ENCODE measurements around the gene MED22. TPM values are rescaled to one million over a fixed set of nuclear protein-coding genes. Genes with fewer than 3 reads are reported as not detected.

MED22 gene
- total RNA-seq, 1 donor from 2014 or later = 27.0 TPM

- intact Hi-C loops (cut with micrococcal nuclease) = loop anchor here (1.0 to 5.0 kb wide), 3 partner anchors 8 to 61 kb away; partner anchors contain the start of genes MED22, REXO4 and RPL7A
These were observed 8.6 kb upstream of the MED22 start, which contains the start of the genes SURF1 and SURF2 for GRCh38 chr9:133356391-133357091. SURF1 (minus strand) TSS chr9:133356487; CDS start chr9:133356453, 34 bp downstream. SURF2 (plus strand) TSS chr9:133356550; CDS start chr9:133356593, 43 bp downstream.

- intact Hi-C loops (cut with micrococcal nuclease) = loop anchor here (1.0 to 5.0 kb wide), 3 partner anchors 8 to 61 kb away; partner anchors contain the start of genes MED22, REXO4 and RPL7A
These were observed 8.0 kb upstream of the MED22 start for GRCh38 chr9:133355881-133356357.

- intact Hi-C loops (cut with micrococcal nuclease) = loop anchor here (5.0 kb wide), 1 partner anchor 63 kb away; the partner anchor contains the start of gene REXO4
These were observed 6.8 kb upstream of the MED22 start for GRCh38 chr9:133354766-133355165.

- intact Hi-C loops (cut with micrococcal nuclease) = no loop called here
These were observed 5.6 kb upstream of the MED22 start for GRCh38 chr9:133353548-133353947.

GRCh38 chr9:133352635-133353340, 4.9 kb upstream of the MED22 start:
- intact Hi-C loops (cut with micrococcal nuclease) = no loop called here

GRCh38 chr9:133351908-133352634, 4.1 kb upstream of the MED22 start:
- intact Hi-C loops (cut with micrococcal nuclease) = no loop called here

GRCh38 chr9:133351526-133351907, 3.6 kb upstream of the MED22 start:
- intact Hi-C loops (cut with micrococcal nuclease) = no loop called here

GRCh38 chr9:133349965-133350616, 2.2 kb upstream of the MED22 start:
- intact Hi-C loops (cut with micrococcal nuclease) = no loop called here

- intact Hi-C loops (cut with micrococcal nuclease) = loop anchor here (1.0 kb wide), 4 partner anchors 7 to 27 kb away; partner anchors contain the start of genes STKLD1, SURF1, SURF2 and SURF4
These were observed 1.0 kb upstream of the MED22 start for GRCh38 chr9:133348718-133349573.

GRCh38 chr9:133347515-133347984, 381 bp downstream of the MED22 start:
- intact Hi-C loops (cut with micrococcal nuclease) = no loop called here

- intact Hi-C loops (cut with micrococcal nuclease) = no loop called here
These were observed 1.7 kb downstream of the MED22 start for GRCh38 chr9:133346021-133346785.

- intact Hi-C loops (cut with micrococcal nuclease) = no loop called here
These were observed 2.3 kb downstream of the MED22 start for GRCh38 chr9:133345596-133345995.

GRCh38 chr9:133344979-133345378, 3.0 kb downstream of the MED22 start:
- intact Hi-C loops (cut with micrococcal nuclease) = no loop called here

- intact Hi-C loops (cut with micrococcal nuclease) = no loop called here
These were observed 3.9 kb downstream of the MED22 start for GRCh38 chr9:133344071-133344470.

GRCh38 chr9:133342570-133342969, 5.4 kb downstream of the MED22 start:
- intact Hi-C loops (cut with micrococcal nuclease) = no loop called here

- intact Hi-C loops (cut with micrococcal nuclease) = no loop called here
These were observed 5.9 kb downstream of the MED22 start for GRCh38 chr9:133342069-133342406.

- intact Hi-C loops (cut with micrococcal nuclease) = no loop called here
These were observed 6.4 kb downstream of the MED22 start for GRCh38 chr9:133341369-133342068.

GRCh38 chr9:133340916-133341315, 7.0 kb downstream of the MED22 start:
- intact Hi-C loops (cut with micrococcal nuclease) = no loop called here

GRCh38 chr9:133340256-133340655, 7.7 kb downstream of the MED22 start:
- intact Hi-C loops (cut with micrococcal nuclease) = no loop called here

All from T-helper 2 cell treated with Interferon-gamma antibody and Interleukin-4, amounts not matched to agents 100 ng/mL and 5 ng/mL, for 36 hours (primary cell).